Upper lobe of left lung (tissue), 4 donors: ENCODE data around the gene C1orf21.

Source experiments
- POLR2A ChIP-seq, 4 donors: fragments of 450-650 bp; IDR thresholded peaks; one replicate each; pipeline ENCODE4 v1.5.1; 2016 to 2017; ENCODE audit warnings: antibody characterized with exemption in 4 of 4, mild to moderate bottlenecking in 2 of 4
- POLR2AphosphoS5 ChIP-seq, 2 donors: sonication (generic); formaldehyde crosslinking; IDR thresholded peaks; one replicate each; pipeline ENCODE4 v1.5.1; 2017; ENCODE audit warnings: antibody characterized with exemption in 2 of 2
- TF ChIP-seq, protein P1 (sequence below), 6 experiments: fragments of 450-650 bp in 4 of 6; fragments of 200-600 bp in 2 of 6; sonication (generic) in 2 of 6; IDR thresholded peaks; one replicate each; pipeline ENCODE4 v1.5.1; 2016 to 2019; ENCODE audit warnings: antibody characterized with exemption in 6 of 6

DNA sequence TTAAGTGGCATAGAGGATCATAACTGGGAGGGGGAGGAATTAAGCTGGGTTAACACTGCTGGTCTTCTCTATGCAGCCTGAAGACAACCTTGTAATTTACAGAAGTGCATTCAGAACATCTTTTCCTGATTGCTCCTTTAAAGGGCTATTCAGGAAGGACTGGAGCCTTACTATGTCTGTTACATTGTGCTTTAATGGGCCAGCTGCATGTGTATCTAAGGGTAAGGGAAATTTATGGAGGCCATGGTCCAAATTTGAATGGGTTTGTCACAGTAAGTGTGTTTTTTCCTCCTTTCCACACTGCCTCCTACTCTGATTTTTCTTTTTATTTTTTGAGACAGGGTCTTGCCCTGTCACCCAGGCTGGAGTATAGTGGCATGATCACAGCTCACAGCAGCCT is 19.6 kb downstream of the C1orf21 start:
- no peak for TF ChIP-seq POLR2A (IDR thresholded peaks at IDR 0.05)
- TF ChIP-seq, protein P1, sequence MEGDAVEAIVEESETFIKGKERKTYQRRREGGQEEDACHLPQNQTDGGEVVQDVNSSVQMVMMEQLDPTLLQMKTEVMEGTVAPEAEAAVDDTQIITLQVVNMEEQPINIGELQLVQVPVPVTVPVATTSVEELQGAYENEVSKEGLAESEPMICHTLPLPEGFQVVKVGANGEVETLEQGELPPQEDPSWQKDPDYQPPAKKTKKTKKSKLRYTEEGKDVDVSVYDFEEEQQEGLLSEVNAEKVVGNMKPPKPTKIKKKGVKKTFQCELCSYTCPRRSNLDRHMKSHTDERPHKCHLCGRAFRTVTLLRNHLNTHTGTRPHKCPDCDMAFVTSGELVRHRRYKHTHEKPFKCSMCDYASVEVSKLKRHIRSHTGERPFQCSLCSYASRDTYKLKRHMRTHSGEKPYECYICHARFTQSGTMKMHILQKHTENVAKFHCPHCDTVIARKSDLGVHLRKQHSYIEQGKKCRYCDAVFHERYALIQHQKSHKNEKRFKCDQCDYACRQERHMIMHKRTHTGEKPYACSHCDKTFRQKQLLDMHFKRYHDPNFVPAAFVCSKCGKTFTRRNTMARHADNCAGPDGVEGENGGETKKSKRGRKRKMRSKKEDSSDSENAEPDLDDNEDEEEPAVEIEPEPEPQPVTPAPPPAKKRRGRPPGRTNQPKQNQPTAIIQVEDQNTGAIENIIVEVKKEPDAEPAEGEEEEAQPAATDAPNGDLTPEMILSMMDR (IDR thresholded peaks at IDR 0.05): no peak
- TF ChIP-seq POLR2AphosphoS5 (IDR thresholded peaks at IDR 0.05): no peak
